ENCODE data around the gene GFPT1. TPM values are rescaled to one million over a fixed set of nuclear protein-coding genes. Genes with fewer than 3 reads are reported as not detected.
"Not testable (repeated sequence)": the region's sequence is repeated elsewhere in the genome, so short reads cannot be mapped to it uniquely, and the experiment has no call there.

Gene GFPT1
- total RNA-seq, 1 donor from 2014 or later: 41.3 TPM

DNA sequence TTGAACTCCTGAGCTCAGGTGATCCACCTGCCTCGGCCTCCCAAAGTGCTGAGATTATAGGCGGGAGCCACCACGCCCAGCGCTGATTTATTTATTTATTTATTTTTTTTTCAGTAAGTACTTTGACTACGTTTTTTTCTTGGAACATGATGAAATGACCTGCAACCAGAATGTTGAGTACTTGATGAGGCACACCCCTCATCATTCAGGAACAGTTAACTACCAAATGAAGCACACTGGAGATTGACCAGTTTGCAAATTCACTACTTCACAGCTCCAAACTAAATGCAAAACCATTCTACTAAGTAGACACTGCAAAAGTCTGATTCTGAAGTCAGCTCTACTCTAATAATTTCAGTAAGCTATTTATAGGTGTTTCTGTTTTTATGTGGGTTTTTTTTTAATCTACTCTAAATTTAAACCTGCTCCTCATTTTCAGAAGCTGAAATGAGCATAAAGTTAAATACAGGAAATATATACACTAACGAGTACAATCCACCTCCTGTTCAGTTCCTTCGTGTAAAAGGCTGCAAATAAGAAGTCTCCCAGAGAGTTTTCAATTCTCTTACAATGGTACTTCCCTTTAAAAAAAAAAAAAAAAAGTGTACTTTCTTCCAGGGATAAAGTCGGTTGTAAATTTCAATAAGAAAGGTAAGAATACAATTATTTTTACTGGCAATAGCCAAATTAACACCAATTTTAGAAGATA is 1.4 kb downstream of the GFPT1 start:
- intact Hi-C loops (cut with micrococcal nuclease): loop anchor here (1.0 to 5.0 kb wide), 7 partner anchors 10 to 919 kb away; partner anchors contain the start of genes APLF, C2orf42, FBXO48 and NFU1

GRCh38 chr2:69384618-69385081 is 2.4 kb downstream of the GFPT1 start:
- intact Hi-C loops (cut with micrococcal nuclease): loop anchor here (5.0 kb wide), 2 partner anchors 173 to 328 kb away; no protein-coding TSS in a partner anchor

DNA sequence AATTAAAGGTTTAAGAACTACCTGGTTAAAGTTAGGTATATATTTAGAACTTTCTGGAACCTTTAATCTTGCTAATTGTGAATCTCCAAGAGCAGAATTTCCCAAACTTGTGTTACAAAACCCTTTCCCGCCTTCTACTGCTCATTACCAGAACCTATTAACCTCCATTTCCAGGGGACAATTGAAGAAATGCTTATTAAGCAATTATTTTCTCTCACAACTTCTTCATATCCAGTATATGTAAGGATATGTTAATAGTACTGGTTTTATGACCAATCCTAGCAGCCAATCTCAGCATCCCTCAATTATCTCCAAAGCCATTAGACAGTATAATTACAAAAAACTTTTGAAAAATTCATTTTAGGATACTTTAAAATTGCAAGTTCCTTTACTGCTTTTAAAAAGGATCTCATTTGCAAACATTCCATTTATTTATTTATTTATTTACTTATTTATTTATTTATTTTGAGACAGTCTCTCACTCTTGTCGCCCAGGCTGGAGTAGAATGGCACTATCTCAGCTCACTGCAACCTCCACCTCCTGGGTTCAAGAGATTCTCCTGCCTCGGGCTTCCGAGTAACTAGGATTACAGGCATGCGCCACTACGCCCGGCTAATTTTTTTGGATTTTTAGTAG is 3.7 kb downstream of the GFPT1 start:
- intact Hi-C loops (cut with micrococcal nuclease): no loop called here

DNA sequence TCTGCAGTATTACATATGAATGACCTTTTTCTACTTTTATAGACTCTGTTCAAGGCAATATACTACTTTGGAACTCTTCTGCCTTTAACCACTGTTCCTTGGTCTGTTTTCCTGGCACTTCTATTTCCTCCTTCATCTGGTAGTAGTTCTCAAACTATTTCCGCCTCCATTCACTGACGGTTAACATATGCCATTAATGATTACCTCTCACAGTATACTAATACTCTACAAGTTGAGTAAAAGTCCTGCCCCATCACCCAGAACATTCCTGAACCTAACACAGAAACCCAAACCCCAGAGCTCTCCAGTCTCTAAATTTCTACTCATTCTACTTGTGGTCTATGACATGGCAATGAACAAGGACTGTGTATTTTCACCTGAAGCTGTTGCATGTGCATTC is 4.5 kb downstream of the GFPT1 start:
- intact Hi-C loops (cut with micrococcal nuclease): no loop called here

- intact Hi-C loops (cut with micrococcal nuclease): no loop called here
Measured at GRCh38 chr2:69381337-69381737, 5.7 kb downstream of the GFPT1 start.

DNA sequence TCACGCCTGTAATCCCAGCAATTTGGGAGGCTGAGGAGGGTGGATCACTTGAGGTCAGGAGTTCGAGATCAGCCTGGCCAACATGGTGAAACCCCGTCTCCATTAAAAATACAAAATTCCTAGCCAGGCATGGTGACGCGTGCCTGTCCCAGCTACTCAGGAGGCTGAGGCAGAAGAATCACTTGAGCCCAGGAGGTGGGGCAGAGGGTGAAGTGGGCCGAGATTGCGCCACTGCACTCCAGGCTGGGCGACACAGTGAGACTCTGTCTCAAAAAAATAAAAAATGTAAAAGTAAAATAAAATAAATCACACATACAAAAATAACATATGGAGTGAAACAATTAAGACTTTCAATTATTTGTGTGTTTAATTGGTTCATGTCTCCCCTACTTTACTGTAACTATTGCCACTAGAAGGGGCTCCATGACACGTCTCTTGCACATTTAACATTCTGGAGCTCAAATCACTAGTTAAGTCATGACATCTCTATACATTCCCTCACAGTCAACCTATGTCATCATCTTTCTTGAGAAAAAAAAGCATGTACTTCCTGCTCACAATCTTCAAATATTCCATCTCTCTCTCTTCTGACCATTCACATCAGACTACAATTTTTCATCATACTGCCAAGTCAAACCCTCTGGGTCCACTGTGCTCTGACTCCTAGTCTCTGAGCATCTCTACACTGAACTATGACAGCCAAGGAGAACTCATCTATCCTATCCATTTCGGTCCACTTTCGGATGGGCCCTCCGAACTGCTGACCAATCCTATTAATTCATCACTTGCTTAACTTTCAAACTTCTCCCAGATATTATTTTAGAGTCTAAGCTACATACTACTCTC is 6.7 kb downstream of the GFPT1 start:
- intact Hi-C loops (cut with micrococcal nuclease): no loop called here

DNA sequence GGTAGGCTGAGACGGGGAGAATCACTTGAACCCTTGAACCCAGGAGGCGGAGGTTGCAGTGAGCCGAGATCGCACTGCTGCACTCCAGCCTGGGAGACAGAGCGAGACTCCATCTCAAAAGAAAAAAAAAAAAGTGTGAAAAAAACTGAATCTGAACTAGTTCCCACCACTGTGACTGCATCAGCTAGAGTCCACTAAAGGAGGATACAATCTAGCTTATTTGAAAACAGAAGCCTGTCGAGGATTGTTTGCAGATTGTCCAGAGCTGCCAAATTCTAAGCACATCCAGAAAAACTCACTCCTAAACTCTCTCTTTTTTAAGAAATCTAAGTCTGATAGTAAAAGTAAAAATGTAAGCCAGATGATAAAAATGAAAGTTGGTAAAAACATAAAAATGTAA is 10.6 kb downstream of the GFPT1 start:
- intact Hi-C loops (cut with micrococcal nuclease): no loop called here

DNA sequence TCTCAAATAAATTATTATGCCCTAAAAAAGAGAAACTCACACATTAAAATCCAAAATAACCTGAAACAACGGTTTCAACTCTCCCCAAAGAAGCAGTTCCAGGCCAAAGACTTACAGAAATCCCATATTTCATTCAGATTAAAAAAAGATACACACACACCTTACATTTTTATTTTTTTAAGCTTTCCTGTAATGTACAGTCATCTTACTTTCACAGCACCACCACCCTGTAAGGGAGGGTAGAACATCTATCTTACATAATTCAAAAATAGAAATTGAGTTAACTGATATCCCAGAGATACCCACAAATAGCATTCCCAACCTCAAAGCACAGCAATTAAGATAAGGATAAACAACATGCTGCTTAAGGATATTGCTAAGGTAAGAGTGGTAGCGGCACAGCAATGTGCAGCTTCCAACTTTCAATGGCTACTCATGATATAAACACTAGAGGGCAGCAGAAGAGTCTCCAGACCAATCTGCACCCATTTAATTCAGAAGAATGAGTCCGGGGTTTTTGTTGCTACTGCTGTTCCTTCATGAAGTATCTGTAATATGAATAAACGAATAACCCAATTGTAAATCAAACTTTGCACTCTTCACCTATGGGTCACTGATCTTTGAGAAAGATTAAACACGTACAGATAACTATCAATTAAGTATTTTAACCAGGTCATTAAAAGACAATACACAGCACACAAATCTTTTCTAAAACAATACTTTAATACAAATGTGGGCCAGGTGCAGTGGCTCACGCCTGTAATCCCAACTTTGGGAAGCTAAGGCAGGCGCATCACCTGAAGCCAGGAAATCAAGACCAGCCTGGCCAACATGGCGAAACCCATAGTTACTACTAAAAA is 11.3 kb downstream of the GFPT1 start:
- intact Hi-C loops (cut with micrococcal nuclease): loop anchor here (1.0 kb wide), 2 partner anchors 11 to 339 kb away; no protein-coding TSS in a partner anchor

DNA sequence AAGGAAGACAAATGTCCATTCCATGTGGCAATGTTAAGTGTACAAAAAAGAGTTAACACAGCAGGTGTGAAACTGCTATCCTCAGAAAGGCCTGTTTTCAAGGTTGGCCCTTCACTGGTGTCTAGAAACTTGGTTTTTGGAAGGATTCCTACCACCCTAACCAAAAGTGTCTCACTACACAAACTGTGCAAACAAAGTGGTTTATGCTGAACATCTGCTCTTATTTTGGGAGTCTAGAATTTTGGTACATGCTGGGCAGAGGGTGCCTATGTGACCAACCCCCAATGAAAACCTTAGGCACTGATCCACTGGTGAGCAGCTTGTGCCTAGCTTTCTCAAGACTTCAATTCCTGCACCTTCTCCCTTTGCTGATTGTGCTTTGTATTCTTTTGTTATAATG is 14.3 kb downstream of the GFPT1 start:
- intact Hi-C loops (cut with micrococcal nuclease): no loop called here

DNA sequence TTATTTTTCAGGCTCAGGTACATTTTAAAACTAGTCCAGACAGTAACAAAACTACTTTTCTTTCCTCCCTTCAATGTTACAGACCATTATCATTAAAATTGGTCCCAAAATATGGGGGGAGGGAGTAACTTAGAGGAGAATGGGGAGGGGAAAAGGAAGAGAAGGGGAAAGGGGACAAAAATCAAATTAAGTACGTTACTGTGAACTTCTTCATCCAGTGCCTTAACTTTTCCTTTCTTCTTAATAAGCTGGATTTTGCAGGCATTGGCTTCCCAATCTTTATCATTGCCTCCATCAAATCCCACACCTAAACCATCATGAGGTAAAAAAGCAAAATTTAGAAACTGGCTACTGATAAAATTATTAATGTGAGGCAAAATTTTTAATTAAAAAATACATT is 17.2 kb downstream of the GFPT1 start:
- intact Hi-C loops (cut with micrococcal nuclease): no loop called here

DNA sequence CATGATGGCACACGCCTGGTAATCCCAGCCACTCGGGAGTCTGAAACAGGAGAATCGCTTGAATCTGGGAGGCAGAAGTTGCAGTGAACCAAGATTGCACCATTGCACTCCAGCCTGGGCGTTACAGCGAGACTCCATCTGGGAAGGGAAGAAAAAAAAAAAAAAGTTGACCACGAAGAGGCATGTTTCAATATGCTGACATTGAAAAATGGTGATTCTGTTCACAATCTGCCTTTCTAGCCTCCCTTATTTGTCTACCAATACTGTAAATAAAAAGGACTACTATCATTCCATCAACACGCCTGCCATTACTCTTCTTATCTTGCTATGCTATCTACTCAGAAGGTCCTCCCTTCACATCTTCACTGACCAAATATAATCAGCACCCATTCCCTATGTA is 18.4 kb downstream of the GFPT1 start:
- intact Hi-C loops (cut with micrococcal nuclease): no loop called here

GRCh38 chr2:69359371-69359770 is 27.7 kb downstream of the GFPT1 start:
- intact Hi-C loops (cut with micrococcal nuclease): no loop called here

DNA sequence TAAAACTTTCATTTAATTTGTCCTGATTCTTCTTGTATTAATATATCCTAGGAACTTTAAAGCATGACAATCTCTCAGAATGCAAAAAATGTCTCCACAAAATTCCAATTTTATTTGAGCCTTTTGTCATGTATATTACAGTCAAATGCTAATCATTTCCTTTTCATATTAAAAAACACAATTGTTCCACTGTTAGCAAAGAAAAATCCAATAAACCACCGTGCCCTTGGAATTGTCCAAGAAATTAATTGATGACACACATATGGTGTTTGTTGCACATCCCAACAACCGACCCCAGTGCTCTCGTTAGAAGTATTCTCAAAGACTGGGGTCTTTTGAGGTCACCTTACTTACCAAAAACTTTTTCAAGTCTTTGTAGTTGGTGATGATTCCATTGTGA is 28.1 kb downstream of the GFPT1 start:
- intact Hi-C loops (cut with micrococcal nuclease): no loop called here

GRCh38 chr2:69356471-69356870 is 30.6 kb downstream of the GFPT1 start:
- intact Hi-C loops (cut with micrococcal nuclease): no loop called here

- intact Hi-C loops (cut with micrococcal nuclease): not testable (repeated sequence)
Measured at GRCh38 chr2:69354976-69355375, 32.1 kb downstream of the GFPT1 start.

DNA sequence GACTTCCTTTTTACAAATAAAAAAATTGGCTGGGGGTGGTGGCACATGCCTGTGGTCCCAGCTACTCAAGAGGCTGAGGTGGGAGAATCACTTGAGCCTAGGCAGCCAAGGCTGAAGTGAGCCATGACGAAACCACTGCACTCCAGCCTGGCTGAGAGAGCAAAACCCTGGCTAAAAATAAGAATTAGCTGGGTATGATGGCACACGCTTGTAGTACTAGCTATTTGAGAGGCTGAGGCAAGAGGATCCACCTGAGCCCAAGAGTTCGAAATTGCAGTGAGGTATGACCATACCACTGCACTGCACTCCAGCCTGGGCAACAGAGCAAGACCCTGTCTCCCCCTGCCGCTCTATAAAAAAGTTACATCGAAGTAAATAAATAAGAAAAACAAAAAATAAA is 33.7 kb downstream of the GFPT1 start:
- intact Hi-C loops (cut with micrococcal nuclease): no loop called here

DNA sequence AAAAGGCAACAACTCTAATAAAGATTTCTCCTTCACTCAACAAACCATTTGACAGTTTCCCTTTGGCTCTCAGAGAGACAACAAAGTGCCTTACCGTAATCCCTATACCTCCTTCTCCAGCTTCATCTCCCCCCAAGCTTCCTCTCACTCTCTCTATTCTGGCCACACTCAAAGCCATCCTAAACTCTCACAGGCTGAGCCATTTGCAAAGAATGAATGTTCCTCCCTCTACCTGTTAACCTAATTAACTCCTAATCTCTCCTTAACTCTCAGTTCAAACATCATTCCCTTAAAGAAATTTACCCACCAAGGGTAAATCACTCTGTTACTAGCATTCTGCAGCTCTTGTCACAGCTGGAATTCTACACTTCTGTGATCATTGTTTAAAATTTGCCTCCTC is 38.2 kb downstream of the GFPT1 start:
- intact Hi-C loops (cut with micrococcal nuclease): no loop called here

GRCh38 chr2:69345434-69345833 is 41.6 kb downstream of the GFPT1 start:
- intact Hi-C loops (cut with micrococcal nuclease): no loop called here

- intact Hi-C loops (cut with micrococcal nuclease): no loop called here
Measured at GRCh38 chr2:69344305-69344704, 42.7 kb downstream of the GFPT1 start.

DNA sequence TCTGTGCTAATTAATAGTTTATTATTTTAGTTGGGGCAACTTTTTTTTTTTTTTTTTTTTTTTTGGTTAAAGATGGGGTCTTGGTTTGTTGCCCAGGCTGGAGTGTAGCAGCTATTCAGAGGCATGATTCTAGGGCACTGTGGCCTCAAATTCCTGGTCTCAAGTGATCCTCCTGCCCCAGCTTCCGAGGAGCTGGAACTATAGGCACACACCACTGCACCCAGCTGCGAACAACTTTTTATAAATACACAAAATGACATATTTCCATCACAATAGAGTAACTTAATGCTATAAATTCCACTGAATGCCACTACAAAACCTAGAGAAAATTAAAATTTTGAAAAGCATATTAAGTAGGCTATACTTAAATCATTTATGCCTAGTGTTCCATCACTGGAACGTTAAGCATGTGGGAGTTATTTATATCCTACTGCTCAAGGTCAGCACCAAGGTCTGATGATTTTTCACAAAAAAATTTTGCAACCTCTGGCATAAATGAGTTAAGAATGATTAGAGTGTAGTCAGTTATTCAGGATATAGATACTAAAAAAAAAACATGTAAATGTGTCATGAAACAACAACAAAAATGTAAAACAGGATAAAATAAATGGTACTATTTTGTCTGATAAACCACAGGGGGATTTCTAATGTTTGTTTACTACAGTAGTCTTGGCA is 46.8 kb downstream of the GFPT1 start:
- intact Hi-C loops (cut with micrococcal nuclease): no loop called here

All from T-helper 2 cell treated with Interferon-gamma antibody and Interleukin-4, amounts not matched to agents 100 ng/mL and 5 ng/mL, for 36 hours (primary cell).